Body of pancreas (tissue), 4 donors: ENCODE measurements around the gene LTBP2. TPM values are rescaled to one million over a fixed set of nuclear protein-coding genes. Genes with fewer than 3 reads are reported as not detected.
A peak's percentile ranks its signal among the peaks of the same experiment; 100 is the strongest.

ENCODE experiments used
- ATAC-seq: fragments of 150-250 bp; one replicate; pipeline ENCODE4 v1.9.1; 2016
- DNase-seq, 4 donors: peaks; one replicate each; pipeline ENCODE4 v3.0.0-alpha.2; 2019
- H3K27ac ChIP-seq, 4 donors: fragments of 200-600 bp; sonication (generic); 1 replicate in 3 of 4; 2 replicates in 1 of 4; pipeline versions ENCODE4 v1.5.1 to v1.6.1; 2016 to 2019; ENCODE audit warnings: mild to moderate bottlenecking in 1 of 4, mixed read lengths in 1 of 4, moderate library complexity in 1 of 4
- H3K27me3 ChIP-seq, 2 donors: fragments of 200-600 bp; sonication (generic); one replicate each; pipeline ENCODE4 v1.6.0; 2016; ENCODE audit warnings: mild to moderate bottlenecking in 1 of 2
- H3K36me3 ChIP-seq, 2 donors: fragments of 200-600 bp; sonication (generic); replicated peaks in 1 of 2; 2 replicates each; pipeline ENCODE4 v1.5.1; 2016; ENCODE audit warnings: low read depth in 2 of 2; ENCODE audit not compliant: insufficient read depth in 1 of 2
- H3K4me1 ChIP-seq: fragments of 200-600 bp; sonication (generic); one replicate; pipeline ENCODE4 v1.6.0; 2016
- H3K4me3 ChIP-seq, 2 donors: fragments of 200-600 bp; sonication (generic); 1 replicate in 1 of 2; 2 replicates in 1 of 2; pipeline ENCODE4 v1.5.1; 2016 to 2019
- H3K9me3 ChIP-seq, 3 donors: fragments of 200-600 bp; sonication (generic); 1 replicate in 2 of 3; 2 replicates in 1 of 3; pipeline ENCODE4 v1.5.1; 2016
- POLR2A ChIP-seq, 3 donors: fragments of 450-650 bp; IDR thresholded peaks; one replicate each; pipeline ENCODE4 v1.6.1; 2016; ENCODE audit warnings: antibody characterized with exemption in 3 of 3, mild to moderate bottlenecking in 2 of 3
- WGBS, 2 donors: methylation state at CpG; one replicate each; pipeline ENCODE4 v1.1.5; 2017; 5-methylcytosine and 5-hydroxymethylcytosine counted together
- intact Hi-C: fragments of 100-400 bp; cut with DNase I; formaldehyde crosslinking; loops from one replicate; pipeline ENCODE4 v1.15.1; 2023
- total RNA-seq, 2 donors: library from RNA; depleted of rRNA; stranded (reverse); fragments of >200 nt; gene quantifications; one replicate each; pipeline ENCODE4 v1.1.0, GENCODE V29; 2016
- TF ChIP-seq, protein P1 (sequence below), 7 experiments: fragments of 450-650 bp in 4 of 7; fragments of 200-600 bp in 3 of 7; sonication (generic) in 3 of 7; IDR thresholded peaks; one replicate each; pipeline ENCODE4 v1.5.1; 2016 to 2019; ENCODE audit warnings: antibody characterized with exemption in 7 of 7

Gene LTBP2
- total RNA-seq, 2 donors from 2014 or later, result 15.8 to 20.4 TPM

DNA sequence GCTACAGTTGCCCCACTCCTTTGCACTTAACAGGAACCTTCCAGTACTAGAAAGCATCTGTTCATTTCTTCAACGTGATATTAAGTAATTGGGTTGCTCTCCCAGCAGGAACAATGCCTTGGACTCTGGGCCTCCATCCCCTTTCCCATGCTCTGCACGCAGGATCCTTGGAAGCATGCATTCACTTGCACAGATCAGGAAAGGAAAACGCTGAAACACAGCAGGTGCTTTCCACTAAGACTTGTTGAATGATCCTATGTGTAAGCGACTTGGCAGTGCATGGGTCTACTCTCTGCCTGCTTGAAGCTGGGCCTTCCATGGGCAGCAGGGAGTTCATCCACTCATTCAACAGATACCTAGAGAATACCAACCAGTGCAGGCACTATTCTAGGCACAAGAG lies 2.3 kb downstream of the LTBP2 start:
- DNase-seq (no peak), ATAC-seq (no peak)
- intact Hi-C loops, result no loop called here
- Histone ChIP-seq H3K27ac (peak overlapping the region; percentile 36 to 55 (median 44)), H3K4me3 (no peak overlapping the region), H3K9me3 (no peaks in the 10 kb centered on the region), H3K27me3 (no peaks in the 10 kb centered on the region), H3K36me3 (no peaks in the 10 kb centered on the region), H3K4me1 (peaks cover 44% of the 10 kb centered on the region)
- 32 to 37% methylated on average over 4 of the region's 4 CpGs for WGBS, 2 donors
- TF ChIP-seq, protein P1, sequence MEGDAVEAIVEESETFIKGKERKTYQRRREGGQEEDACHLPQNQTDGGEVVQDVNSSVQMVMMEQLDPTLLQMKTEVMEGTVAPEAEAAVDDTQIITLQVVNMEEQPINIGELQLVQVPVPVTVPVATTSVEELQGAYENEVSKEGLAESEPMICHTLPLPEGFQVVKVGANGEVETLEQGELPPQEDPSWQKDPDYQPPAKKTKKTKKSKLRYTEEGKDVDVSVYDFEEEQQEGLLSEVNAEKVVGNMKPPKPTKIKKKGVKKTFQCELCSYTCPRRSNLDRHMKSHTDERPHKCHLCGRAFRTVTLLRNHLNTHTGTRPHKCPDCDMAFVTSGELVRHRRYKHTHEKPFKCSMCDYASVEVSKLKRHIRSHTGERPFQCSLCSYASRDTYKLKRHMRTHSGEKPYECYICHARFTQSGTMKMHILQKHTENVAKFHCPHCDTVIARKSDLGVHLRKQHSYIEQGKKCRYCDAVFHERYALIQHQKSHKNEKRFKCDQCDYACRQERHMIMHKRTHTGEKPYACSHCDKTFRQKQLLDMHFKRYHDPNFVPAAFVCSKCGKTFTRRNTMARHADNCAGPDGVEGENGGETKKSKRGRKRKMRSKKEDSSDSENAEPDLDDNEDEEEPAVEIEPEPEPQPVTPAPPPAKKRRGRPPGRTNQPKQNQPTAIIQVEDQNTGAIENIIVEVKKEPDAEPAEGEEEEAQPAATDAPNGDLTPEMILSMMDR (IDR thresholded peaks at IDR 0.05), result no peak
- TF ChIP-seq POLR2A (IDR thresholded peaks at IDR 0.05), result no peak

DNA sequence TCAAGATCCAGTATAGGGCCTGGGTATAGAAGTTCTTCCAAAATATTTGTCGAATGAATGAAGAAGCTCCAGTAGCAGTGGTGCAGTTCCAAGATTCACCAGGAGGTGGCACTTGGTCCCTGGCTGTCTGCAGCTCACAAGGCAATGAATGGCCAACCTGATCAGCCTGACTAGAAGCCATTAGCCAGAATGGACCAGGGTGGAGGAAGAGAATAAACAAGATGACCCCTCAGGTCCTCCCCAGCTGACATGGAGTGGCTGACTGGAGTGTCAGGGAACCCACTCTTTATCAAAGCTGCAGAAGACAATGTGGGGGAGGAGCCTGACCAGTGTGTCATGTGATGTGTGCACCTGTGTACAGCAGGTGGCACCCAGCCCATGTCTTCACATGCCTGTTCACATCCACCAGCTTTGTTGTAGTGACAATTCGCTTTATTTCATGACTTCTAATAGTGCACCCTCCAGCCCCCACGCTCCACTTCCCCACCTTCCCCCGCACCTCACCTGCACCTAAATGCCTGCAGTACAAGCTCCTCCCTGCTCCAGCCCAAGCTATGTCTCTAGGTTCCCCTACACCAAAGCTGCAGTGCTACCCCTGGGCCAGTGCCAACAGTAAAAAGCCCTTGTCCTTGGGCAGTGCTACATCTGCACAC lies 3.0 kb downstream of the LTBP2 start:
- TF ChIP-seq, protein P1 (IDR thresholded peaks at IDR 0.05), result peak; percentile 90 to 97 (median 94)
- peak in 1 of 3 donors; percentile 10 for TF ChIP-seq POLR2A (IDR thresholded peaks at IDR 0.05)
- H3K27ac ChIP-seq, result peak overlapping the region; percentile 36 to 55 (median 44)
- WGBS, 2 donors, result 22 to 35% methylated on average over 4 of the region's 4 CpGs

DNA sequence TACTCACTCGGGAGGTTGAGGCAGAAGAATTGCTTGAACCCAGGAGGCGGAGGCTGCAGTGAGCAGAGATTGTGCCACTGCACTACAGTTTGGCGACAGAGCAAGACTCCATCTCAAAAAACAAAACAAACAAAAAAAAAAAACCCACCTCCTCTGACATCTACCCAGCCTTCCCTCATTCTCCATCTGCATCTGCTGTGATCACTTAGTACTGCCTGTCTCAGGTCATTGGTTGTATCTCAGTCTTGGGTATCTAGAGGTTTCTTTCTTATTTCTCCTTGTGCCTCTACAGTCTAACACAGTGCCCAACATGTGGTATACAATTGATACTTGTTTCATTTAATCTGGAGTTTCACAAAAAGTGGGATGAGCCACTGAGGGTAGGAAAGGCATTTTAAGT lies 5.3 kb downstream of the LTBP2 start:
- no peak for TF ChIP-seq POLR2A (IDR thresholded peaks at IDR 0.05)
- TF ChIP-seq, protein P1 (IDR thresholded peaks at IDR 0.05), result no peak
- ATAC-seq, result no peak
- Histone ChIP-seq H3K36me3 (no peaks in the 10 kb centered on the region), H3K4me3 (no peak overlapping the region), H3K4me1 (peaks cover 30% of the 10 kb centered on the region), H3K9me3 (no peaks in the 10 kb centered on the region), H3K27me3 (no peaks in the 10 kb centered on the region), H3K27ac (no peak overlapping the region)
- no peak for DNase-seq
- WGBS, 2 donors, result 84 to 89% methylated on average over 3 of the region's 3 CpGs
- intact Hi-C loops, result no loop called here

More for the DNA sequence above, 3.0 kb downstream of the LTBP2 start:
- H3K4me3 ChIP-seq, result no peak overlapping the region
- ATAC-seq (peak; percentile 67), DNase-seq (peak; percentile 85 to 94 (median 88))
- H3K36me3 ChIP-seq, result no peaks in the 10 kb centered on the region
- peaks cover 44% of the 10 kb centered on the region for H3K4me1 ChIP-seq
- no peaks in the 10 kb centered on the region for H3K9me3 ChIP-seq
- intact Hi-C loops, result no loop called here
- H3K27me3 ChIP-seq, result no peaks in the 10 kb centered on the region

DNA sequence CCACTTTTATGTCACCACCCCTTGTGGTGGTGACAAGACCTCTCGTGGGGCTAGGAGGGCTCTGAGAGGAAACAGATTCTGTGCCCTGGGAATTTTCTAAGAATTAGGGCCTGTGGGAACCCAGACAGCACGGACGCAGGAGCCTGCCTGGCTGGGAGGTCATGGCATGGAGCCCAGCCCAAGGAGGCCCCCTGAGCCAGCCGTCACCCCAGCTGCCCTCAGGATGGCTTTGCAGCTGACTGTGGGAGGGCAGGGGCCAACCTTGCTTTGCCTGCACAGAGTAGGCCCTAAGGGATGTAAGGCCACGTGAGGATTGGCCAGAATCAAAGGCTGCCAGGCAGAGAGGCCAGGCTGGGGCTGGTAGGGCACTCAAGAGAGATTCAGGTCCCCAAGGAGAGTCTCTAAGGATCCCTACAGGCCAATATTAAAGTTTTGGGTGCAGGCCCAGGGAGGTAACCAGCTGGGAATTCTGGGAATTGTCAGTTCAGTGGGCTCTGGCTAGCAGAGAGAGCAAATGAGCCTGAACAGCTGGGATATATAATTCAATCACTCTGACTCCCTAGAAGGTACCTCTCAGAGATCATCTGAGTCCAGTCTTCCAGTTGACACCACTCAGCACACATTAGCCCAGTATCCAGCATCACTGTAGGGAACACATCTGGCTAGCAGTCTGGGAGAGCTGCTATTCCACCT lies 6.4 kb downstream of the LTBP2 start:
- no peaks in the 10 kb centered on the region for H3K36me3 ChIP-seq
- no peaks in the 10 kb centered on the region for H3K9me3 ChIP-seq
- no peaks in the 10 kb centered on the region for H3K27me3 ChIP-seq
- H3K27ac ChIP-seq, result no peak overlapping the region
- WGBS, 2 donors, result 78 to 100% methylated on average over 1 to 5 of the region's 5 CpGs
- H3K4me3 ChIP-seq, result no peak overlapping the region
- no peak for ATAC-seq
- DNase-seq, result no peak
- peaks cover 20% of the 10 kb centered on the region for H3K4me1 ChIP-seq
- TF ChIP-seq, protein P1 (IDR thresholded peaks at IDR 0.05), result no peak
- no peak for TF ChIP-seq POLR2A (IDR thresholded peaks at IDR 0.05)
- intact Hi-C loops, result no loop called here
